GM12878 (cell line): ENCODE data around the gene CCIN.

ENCODE experiments used
- ASH2L ChIP-seq: fragments of 300-600, 200-600 bp; sonication (generic); IDR thresholded peaks from 2 replicates; pipeline ENCODE4 v1.6.1; 2017; ENCODE audit warnings: low read depth, mild to moderate bottlenecking, borderline replicate concordance
- BACH1 ChIP-seq: fragments of 450-650 bp; IDR thresholded peaks from 2 replicates; pipeline ENCODE4 v1.6.1; 2017; ENCODE audit warnings: mild to moderate bottlenecking, borderline replicate concordance
- BHLHE40 ChIP-seq, 2 experiments: fragments of 450-650 bp in 1 of 2; IDR thresholded peaks; 2 replicates each; pipeline ENCODE4 v1.6.1; 2011 to 2017; ENCODE audit warnings: low read depth in 2 of 2, borderline replicate concordance in 1 of 2, improper control_type of control experiment in 1 of 2, low read length in 1 of 2, mild to moderate bottlenecking in 1 of 2
- CHD1 ChIP-seq: IDR thresholded peaks from 2 replicates; pipeline ENCODE4 v1.6.1; 2012; ENCODE audit warnings: low read depth, low read length, improper control_type of control experiment
- EZH2 ChIP-seq: IDR thresholded peaks from 2 replicates; pipeline ENCODE4 v1.6.1; 2012; ENCODE audit warnings: low read depth, mild to moderate bottlenecking, control low read depth, inconsistent platforms, low read length, borderline replicate concordance; ENCODE audit not compliant: control insufficient read depth
- NR2C2 ChIP-seq: IDR thresholded peaks from 2 replicates; pipeline ENCODE4 v1.6.1; 2011; ENCODE audit warnings: borderline replicate concordance, low read depth; ENCODE audit not compliant: control insufficient read depth, insufficient read length
- NR2F1 ChIP-seq: fragments of 450-650 bp; conservative IDR thresholded peaks from 2 replicates; pipeline ENCODE4 v1.6.1; 2017; ENCODE audit warnings: mild to moderate bottlenecking
- POLR2A ChIP-seq: IDR thresholded peaks from 2 replicates; pipeline ENCODE4 v1.6.1; 2011; ENCODE audit warnings: low read depth, mild to moderate bottlenecking, low read length
- SMAD1 ChIP-seq: fragments of 450-650 bp; IDR thresholded peaks from 2 replicates; pipeline ENCODE4 v1.6.1; 2018; ENCODE audit warnings: mild to moderate bottlenecking, low read depth; ENCODE audit not compliant: partially characterized antibody
- SP1 ChIP-seq: IDR thresholded peaks from one replicate; pipeline ENCODE4 v1.6.1; 2011; ENCODE audit warnings: low read depth, low read length
- YY1 ChIP-seq: IDR thresholded peaks from 2 replicates; pipeline ENCODE4 v1.6.1; 2011; ENCODE audit warnings: low read depth, mild to moderate bottlenecking, low read length
- TF ChIP-seq, protein P1 (sequence below), 3 experiments: IDR thresholded peaks in 2 of 3; conservative IDR thresholded peaks in 1 of 3; 2 replicates each; pipeline ENCODE4 v1.5.1; 2011; ENCODE audit warnings: low read depth in 3 of 3, low read length in 3 of 3, mild to moderate bottlenecking in 3 of 3, control low read depth in 2 of 3, moderate library complexity in 2 of 3, inconsistent platforms in 1 of 3, mixed read lengths in 1 of 3; ENCODE audit not compliant: control insufficient read depth in 2 of 3, insufficient read depth in 1 of 3; ENCODE audit errors: extremely low read depth in 1 of 3
- TF ChIP-seq, protein P2 (sequence below): IDR thresholded peaks from 2 replicates; pipeline ENCODE4 v1.6.1; 2012; ENCODE audit warnings: low read length, inconsistent platforms
- TF ChIP-seq, protein P3 (sequence below): fragments of 450-650 bp; IDR thresholded peaks from 2 replicates; pipeline ENCODE4 v1.6.1; 2017; ENCODE audit warnings: mild to moderate bottlenecking, low read depth, inconsistent platforms; ENCODE audit not compliant: poor library complexity, severe bottlenecking

DNA sequence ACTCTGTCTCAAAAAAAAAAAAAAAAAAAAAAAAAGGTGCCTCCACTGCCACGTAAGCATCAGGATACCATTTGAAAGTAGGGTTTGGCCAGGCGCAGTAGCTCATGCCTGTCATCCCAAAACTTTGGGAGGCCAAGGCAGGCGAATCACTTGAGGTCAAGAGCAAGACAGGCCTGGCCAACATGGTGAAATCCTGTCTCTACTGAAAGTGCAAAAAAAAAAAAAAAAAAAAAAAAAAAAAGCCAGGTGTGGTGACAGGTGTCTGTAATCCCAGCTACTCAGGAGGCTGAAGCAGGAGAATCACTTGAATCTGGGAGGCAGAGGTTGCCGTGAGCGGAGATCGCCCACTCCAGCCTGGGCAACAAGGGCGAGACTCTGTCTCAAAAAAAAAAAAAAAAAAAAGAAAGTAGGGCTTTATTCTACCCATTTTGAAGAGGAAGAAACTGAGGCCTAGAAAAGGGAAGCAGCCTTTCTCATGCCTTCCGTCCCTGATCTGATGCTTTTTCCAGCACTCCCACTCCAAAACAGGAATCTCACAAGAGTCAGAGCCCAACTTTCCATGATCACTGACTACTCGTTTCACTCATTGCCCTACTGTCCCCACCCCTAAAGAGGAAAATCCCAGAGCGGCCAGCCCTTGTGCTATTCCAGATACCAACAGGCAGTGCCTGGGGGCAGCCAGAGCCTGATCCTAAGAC lies 16.3 kb upstream of the CCIN start:
- TF ChIP-seq NR2C2 (no peak), ASH2L (no peak), SMAD1 (no peak), EZH2 (no peak), YY1 (no peak), CHD1 (no peak), BACH1 (no peak), NR2F1 (no peak), POLR2A (no peak), SP1 (no peak), BHLHE40 (IDR thresholded peaks at IDR 0.05; ENCODE audit: borderline replicate concordance in 1 of 2, low read depth in 2 of 2, low read length in 1 of 2) (no peak)
- TF ChIP-seq, protein P1, sequence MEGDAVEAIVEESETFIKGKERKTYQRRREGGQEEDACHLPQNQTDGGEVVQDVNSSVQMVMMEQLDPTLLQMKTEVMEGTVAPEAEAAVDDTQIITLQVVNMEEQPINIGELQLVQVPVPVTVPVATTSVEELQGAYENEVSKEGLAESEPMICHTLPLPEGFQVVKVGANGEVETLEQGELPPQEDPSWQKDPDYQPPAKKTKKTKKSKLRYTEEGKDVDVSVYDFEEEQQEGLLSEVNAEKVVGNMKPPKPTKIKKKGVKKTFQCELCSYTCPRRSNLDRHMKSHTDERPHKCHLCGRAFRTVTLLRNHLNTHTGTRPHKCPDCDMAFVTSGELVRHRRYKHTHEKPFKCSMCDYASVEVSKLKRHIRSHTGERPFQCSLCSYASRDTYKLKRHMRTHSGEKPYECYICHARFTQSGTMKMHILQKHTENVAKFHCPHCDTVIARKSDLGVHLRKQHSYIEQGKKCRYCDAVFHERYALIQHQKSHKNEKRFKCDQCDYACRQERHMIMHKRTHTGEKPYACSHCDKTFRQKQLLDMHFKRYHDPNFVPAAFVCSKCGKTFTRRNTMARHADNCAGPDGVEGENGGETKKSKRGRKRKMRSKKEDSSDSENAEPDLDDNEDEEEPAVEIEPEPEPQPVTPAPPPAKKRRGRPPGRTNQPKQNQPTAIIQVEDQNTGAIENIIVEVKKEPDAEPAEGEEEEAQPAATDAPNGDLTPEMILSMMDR (IDR thresholded peaks at IDR 0.05 in 2 of 3, conservative IDR thresholded peaks at IDR 0.05 in 1 of 3; ENCODE audit: control insufficient read depth in 2 of 3, extremely low read depth in 1 of 3, insufficient read depth in 1 of 3, low read depth in 3 of 3, low read length in 3 of 3): no peak
- TF ChIP-seq, protein P2, sequence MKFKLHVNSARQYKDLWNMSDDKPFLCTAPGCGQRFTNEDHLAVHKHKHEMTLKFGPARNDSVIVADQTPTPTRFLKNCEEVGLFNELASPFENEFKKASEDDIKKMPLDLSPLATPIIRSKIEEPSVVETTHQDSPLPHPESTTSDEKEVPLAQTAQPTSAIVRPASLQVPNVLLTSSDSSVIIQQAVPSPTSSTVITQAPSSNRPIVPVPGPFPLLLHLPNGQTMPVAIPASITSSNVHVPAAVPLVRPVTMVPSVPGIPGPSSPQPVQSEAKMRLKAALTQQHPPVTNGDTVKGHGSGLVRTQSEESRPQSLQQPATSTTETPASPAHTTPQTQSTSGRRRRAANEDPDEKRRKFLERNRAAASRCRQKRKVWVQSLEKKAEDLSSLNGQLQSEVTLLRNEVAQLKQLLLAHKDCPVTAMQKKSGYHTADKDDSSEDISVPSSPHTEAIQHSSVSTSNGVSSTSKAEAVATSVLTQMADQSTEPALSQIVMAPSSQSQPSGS: no peak
- TF ChIP-seq, protein P3, sequence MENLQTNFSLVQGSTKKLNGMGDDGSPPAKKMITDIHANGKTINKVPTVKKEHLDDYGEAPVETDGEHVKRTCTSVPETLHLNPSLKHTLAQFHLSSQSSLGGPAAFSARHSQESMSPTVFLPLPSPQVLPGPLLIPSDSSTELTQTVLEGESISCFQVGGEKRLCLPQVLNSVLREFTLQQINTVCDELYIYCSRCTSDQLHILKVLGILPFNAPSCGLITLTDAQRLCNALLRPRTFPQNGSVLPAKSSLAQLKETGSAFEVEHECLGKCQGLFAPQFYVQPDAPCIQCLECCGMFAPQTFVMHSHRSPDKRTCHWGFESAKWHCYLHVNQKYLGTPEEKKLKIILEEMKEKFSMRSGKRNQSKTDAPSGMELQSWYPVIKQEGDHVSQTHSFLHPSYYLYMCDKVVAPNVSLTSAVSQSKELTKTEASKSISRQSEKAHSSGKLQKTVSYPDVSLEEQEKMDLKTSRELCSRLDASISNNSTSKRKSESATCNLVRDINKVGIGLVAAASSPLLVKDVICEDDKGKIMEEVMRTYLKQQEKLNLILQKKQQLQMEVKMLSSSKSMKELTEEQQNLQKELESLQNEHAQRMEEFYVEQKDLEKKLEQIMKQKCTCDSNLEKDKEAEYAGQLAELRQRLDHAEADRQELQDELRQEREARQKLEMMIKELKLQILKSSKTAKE: no peak
